Muscle layer of colon (tissue), 2 donors: ENCODE results near the gene PCBD2.

Source experiments
- H3K27ac ChIP-seq: one replicate; pipeline ENCODE4 v1.7.0; 2013; ENCODE audit warnings: low read depth, mild to moderate bottlenecking, low read length, moderate library complexity
- H3K27me3 ChIP-seq, 2 donors: one replicate each; pipeline ENCODE4 v1.7.0; 2013; ENCODE audit warnings: low read length in 2 of 2, mild to moderate bottlenecking in 2 of 2; ENCODE audit not compliant: insufficient read depth in 2 of 2, control insufficient read depth in 1 of 2
- H3K36me3 ChIP-seq: one replicate; pipeline ENCODE4 v1.7.0; 2013; ENCODE audit warnings: mild to moderate bottlenecking, low read length; ENCODE audit not compliant: insufficient read depth
- H3K4me1 ChIP-seq: one replicate; pipeline ENCODE4 v1.7.0; 2013; ENCODE audit warnings: mild to moderate bottlenecking, low read length; ENCODE audit not compliant: insufficient read depth
- H3K4me3 ChIP-seq, 2 donors: one replicate each; pipeline ENCODE4 v1.7.0; 2013; ENCODE audit warnings: low read length in 2 of 2, low read depth in 1 of 2, mild to moderate bottlenecking in 1 of 2, moderate library complexity in 1 of 2
- H3K9ac ChIP-seq: one replicate; pipeline ENCODE4 v1.7.0; 2013; ENCODE audit warnings: low read length
- H3K9me3 ChIP-seq: one replicate; pipeline ENCODE4 v1.7.0; 2013; ENCODE audit warnings: mild to moderate bottlenecking, low read length
- donor health status: abdominal sarcoma.
- donor health status: Adenocarcinoma of cecum.

PCBD2 gene

GRCh38 chr5:134911285-134912206 is 6.6 kb downstream of the PCBD2 start:
- H3K36me3 ChIP-seq, result peaks cover 21% of the 10 kb centered on the region
- no peak overlapping the region for H3K9ac ChIP-seq

GRCh38 chr5:134913254-134913653 is 8.3 kb downstream of the PCBD2 start:
- Histone ChIP-seq H3K27me3 (no peaks in the 10 kb centered on the region), H3K27ac (no peak overlapping the region), H3K36me3 (peaks cover 25% of the 10 kb centered on the region), H3K9me3 (no peaks in the 10 kb centered on the region), H3K4me3 (no peak overlapping the region), H3K9ac (no peak overlapping the region), H3K4me1 (no peaks in the 10 kb centered on the region)

More at GRCh38 chr5:134911285-134912206, 6.6 kb downstream of the PCBD2 start:
- Histone ChIP-seq H3K4me1 (no peaks in the 10 kb centered on the region), H3K27me3 (no peaks in the 10 kb centered on the region), H3K27ac (no peak overlapping the region), H3K4me3 (no peak overlapping the region), H3K9me3 (no peaks in the 10 kb centered on the region)

GRCh38 chr5:134913795-134914194 is 8.9 kb downstream of the PCBD2 start:
- Histone ChIP-seq H3K9ac (no peak overlapping the region), H3K4me1 (no peaks in the 10 kb centered on the region), H3K27ac (no peak overlapping the region), H3K36me3 (peaks cover 25% of the 10 kb centered on the region), H3K27me3 (no peaks in the 10 kb centered on the region), H3K9me3 (no peaks in the 10 kb centered on the region), H3K4me3 (no peak overlapping the region)

GRCh38 chr5:134917070-134917815 is 12.3 kb downstream of the PCBD2 start:
- H3K27me3 ChIP-seq, result no peaks in the 10 kb centered on the region
- no peak overlapping the region for H3K4me3 ChIP-seq
- H3K27ac ChIP-seq, result no peak overlapping the region
- H3K4me1 ChIP-seq, result no peaks in the 10 kb centered on the region
- H3K36me3 ChIP-seq, result peaks cover 25% of the 10 kb centered on the region
- H3K9me3 ChIP-seq, result no peaks in the 10 kb centered on the region
- no peak overlapping the region for H3K9ac ChIP-seq

GRCh38 chr5:134918861-134919260 is 13.9 kb downstream of the PCBD2 start:
- Histone ChIP-seq H3K36me3 (peaks cover 22% of the 10 kb centered on the region), H3K27ac (no peak overlapping the region), H3K9me3 (no peaks in the 10 kb centered on the region), H3K27me3 (no peaks in the 10 kb centered on the region), H3K9ac (no peak overlapping the region), H3K4me3 (no peak overlapping the region), H3K4me1 (no peaks in the 10 kb centered on the region)

- no peak overlapping the region for H3K27ac ChIP-seq
- H3K9ac ChIP-seq, result no peak overlapping the region
- H3K36me3 ChIP-seq, result peaks cover 16% of the 10 kb centered on the region
- H3K4me3 ChIP-seq, result no peak overlapping the region
- no peaks in the 10 kb centered on the region for H3K27me3 ChIP-seq
- no peaks in the 10 kb centered on the region for H3K9me3 ChIP-seq
- H3K4me1 ChIP-seq, result no peaks in the 10 kb centered on the region
These were observed 16.1 kb downstream of the PCBD2 start for GRCh38 chr5:134920848-134921575.

GRCh38 chr5:134932508-134932907 is 27.6 kb downstream of the PCBD2 start:
- Histone ChIP-seq H3K4me1 (no peaks in the 10 kb centered on the region), H3K36me3 (no peaks in the 10 kb centered on the region), H3K9ac (no peak overlapping the region), H3K27me3 (no peaks in the 10 kb centered on the region), H3K4me3 (no peak overlapping the region), H3K27ac (no peak overlapping the region), H3K9me3 (no peaks in the 10 kb centered on the region)

GRCh38 chr5:134934202-134934601 is 29.3 kb downstream of the PCBD2 start:
- Histone ChIP-seq H3K4me1 (no peaks in the 10 kb centered on the region), H3K4me3 (no peak overlapping the region), H3K9me3 (no peaks in the 10 kb centered on the region), H3K27ac (no peak overlapping the region), H3K9ac (no peak overlapping the region), H3K36me3 (no peaks in the 10 kb centered on the region), H3K27me3 (no peaks in the 10 kb centered on the region)

GRCh38 chr5:134935711-134936602 is 31.0 kb downstream of the PCBD2 start:
- Histone ChIP-seq H3K4me1 (no peaks in the 10 kb centered on the region), H3K36me3 (no peaks in the 10 kb centered on the region), H3K9me3 (no peaks in the 10 kb centered on the region), H3K27me3 (no peaks in the 10 kb centered on the region), H3K4me3 (no peak overlapping the region), H3K27ac (no peak overlapping the region), H3K9ac (no peak overlapping the region)

- Histone ChIP-seq H3K4me3 (no peak overlapping the region), H3K9me3 (no peaks in the 10 kb centered on the region), H3K36me3 (no peaks in the 10 kb centered on the region), H3K27me3 (no peaks in the 10 kb centered on the region), H3K9ac (no peak overlapping the region), H3K27ac (no peak overlapping the region), H3K4me1 (no peaks in the 10 kb centered on the region)
These were observed 32.6 kb downstream of the PCBD2 start for GRCh38 chr5:134937526-134937925.
